ENCODE results near the gene LPP. TPM values are rescaled to one million over a fixed set of nuclear protein-coding genes. Genes with fewer than 3 reads are reported as not detected.

The LPP gene
- total RNA-seq, 1 donor from 2014 or later: 1,791 TPM

DNA sequence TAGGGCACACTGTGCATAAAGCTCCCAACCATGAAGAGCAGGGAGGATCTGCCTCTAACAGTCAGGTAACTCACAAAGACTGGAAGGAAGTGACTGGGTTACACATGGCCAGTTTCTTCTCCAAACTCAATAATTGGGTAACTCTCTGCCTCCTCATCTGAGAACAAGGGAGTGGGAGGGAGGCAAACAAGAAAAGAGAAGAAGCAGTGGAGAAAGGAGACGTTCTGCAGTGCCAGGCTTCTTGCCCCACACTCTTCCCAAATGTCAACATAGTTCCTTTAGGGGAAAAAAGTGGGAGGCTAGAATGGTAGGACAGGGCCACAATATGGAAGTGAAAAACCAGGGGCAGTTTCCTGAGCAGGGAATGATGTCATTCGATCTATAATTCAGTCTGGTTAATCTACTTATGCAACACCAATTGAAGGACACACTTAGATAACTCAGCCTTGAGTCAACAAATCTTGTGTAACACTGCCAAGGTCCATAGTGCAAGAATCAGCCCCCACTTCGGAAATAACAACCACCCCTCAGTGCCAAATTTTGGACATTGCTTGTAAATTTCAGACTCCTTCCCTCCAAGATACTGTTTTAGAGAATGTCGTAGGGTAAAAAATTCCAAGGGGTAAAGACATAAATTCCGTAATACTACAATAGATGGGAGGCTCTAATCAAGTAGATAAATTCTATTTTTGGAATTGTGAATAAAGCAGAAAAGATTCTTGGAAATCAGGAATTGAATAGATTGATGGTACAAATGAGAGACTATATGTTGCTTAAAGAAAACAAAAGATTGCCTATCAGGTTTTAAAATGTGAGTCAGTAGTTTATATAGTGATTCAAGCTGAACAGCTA is 143.0 kb downstream of the LPP start:
- H3K9me3 ChIP-seq: no peaks in the 10 kb centered on the region
- H3K27ac ChIP-seq: peak overlapping the region; percentile 78 to 87
- TF ChIP-seq, protein P1, sequence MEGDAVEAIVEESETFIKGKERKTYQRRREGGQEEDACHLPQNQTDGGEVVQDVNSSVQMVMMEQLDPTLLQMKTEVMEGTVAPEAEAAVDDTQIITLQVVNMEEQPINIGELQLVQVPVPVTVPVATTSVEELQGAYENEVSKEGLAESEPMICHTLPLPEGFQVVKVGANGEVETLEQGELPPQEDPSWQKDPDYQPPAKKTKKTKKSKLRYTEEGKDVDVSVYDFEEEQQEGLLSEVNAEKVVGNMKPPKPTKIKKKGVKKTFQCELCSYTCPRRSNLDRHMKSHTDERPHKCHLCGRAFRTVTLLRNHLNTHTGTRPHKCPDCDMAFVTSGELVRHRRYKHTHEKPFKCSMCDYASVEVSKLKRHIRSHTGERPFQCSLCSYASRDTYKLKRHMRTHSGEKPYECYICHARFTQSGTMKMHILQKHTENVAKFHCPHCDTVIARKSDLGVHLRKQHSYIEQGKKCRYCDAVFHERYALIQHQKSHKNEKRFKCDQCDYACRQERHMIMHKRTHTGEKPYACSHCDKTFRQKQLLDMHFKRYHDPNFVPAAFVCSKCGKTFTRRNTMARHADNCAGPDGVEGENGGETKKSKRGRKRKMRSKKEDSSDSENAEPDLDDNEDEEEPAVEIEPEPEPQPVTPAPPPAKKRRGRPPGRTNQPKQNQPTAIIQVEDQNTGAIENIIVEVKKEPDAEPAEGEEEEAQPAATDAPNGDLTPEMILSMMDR (IDR thresholded peaks at IDR 0.05): no peak
- H3K36me3 ChIP-seq: no peaks in the 10 kb centered on the region
- H3K4me1 ChIP-seq: peaks cover 19 to 72% of the 10 kb centered on the region in 2 donors
- H3K27me3 ChIP-seq: no peaks in the 10 kb centered on the region
- intact Hi-C loops (cut with DNase I): no loop called here
- DNase-seq (ENCODE audit: low spot score in 2 of 2): peak in 1 of 2 donors; percentile 71
- peak overlapping the region in 1 of 2 donors; percentile 13 for H3K4me3 ChIP-seq

DNA sequence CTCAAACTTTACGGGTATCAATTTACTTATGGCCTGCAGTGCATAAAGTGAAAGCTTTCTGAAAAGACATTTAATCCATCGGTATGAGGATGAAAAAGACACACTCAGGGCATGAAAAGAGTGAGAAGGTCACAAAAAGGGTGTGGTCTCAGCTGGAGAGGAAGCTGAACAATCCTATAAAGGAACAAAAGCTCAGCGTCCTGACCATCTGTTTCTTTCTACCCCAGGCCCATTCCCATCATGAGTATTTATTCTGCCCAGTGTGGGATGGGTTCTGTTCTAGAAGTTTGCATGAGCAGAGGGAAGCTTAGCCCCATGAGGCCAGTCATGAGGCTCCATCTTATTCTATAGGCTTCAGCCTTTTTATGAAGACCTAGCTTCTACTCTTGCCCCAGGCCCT is 144.6 kb downstream of the LPP start:
- Histone ChIP-seq H3K4me3 (no peak overlapping the region), H3K27ac (peak overlapping the region; percentile 47 to 87), H3K9me3 (no peaks in the 10 kb centered on the region), H3K4me1 (peaks cover 19 to 71% of the 10 kb centered on the region in 2 donors), H3K36me3 (no peaks in the 10 kb centered on the region), H3K27me3 (no peaks in the 10 kb centered on the region)
- intact Hi-C loops (cut with DNase I): no loop called here
- TF ChIP-seq, protein P1 (IDR thresholded peaks at IDR 0.05): no peak
- DNase-seq (ENCODE audit: low spot score in 2 of 2): no peak

DNA sequence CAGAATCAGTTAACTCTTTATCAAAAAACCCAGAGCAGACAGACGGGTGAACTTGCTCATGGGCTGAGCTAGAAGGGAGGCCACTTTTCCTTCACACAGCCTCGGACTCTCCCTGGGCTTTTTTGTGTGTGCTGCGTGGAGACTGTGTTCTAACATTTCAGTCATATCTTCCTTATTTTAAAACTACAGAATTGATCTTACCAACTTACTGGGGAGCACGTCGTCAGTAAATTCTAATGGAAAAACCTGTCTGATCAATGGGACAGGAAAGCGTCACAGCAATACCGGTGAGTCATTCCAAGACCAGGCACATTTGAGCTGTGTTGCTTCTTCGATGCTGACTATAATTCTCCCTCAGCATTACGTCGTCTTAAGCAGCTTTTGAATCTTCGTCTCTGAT is 145.1 kb downstream of the LPP start:
- no peak for DNase-seq (ENCODE audit: low spot score in 2 of 2)
- no peak overlapping the region for H3K4me3 ChIP-seq
- no peaks in the 10 kb centered on the region for H3K36me3 ChIP-seq
- no peaks in the 10 kb centered on the region for H3K9me3 ChIP-seq
- H3K27me3 ChIP-seq: no peaks in the 10 kb centered on the region
- H3K27ac ChIP-seq: peak overlapping the region; percentile 47 to 87
- H3K4me1 ChIP-seq: peaks cover 19 to 66% of the 10 kb centered on the region in 2 donors
- intact Hi-C loops (cut with DNase I): no loop called here
- TF ChIP-seq, protein P1 (IDR thresholded peaks at IDR 0.05): no peak

GRCh38 chr3:188299708-188300107 is 145.8 kb downstream of the LPP start:
- intact Hi-C loops (cut with DNase I): no loop called here
- H3K36me3 ChIP-seq: no peaks in the 10 kb centered on the region
- TF ChIP-seq, protein P1 (IDR thresholded peaks at IDR 0.05): no peak
- H3K4me3 ChIP-seq: no peak overlapping the region
- no peaks in the 10 kb centered on the region for H3K27me3 ChIP-seq
- no peaks in the 10 kb centered on the region for H3K9me3 ChIP-seq
- peaks cover 19 to 60% of the 10 kb centered on the region in 2 donors for H3K4me1 ChIP-seq
- DNase-seq (ENCODE audit: low spot score in 2 of 2): no peak
- peak overlapping the region; percentile 47 to 87 for H3K27ac ChIP-seq

- DNase-seq (ENCODE audit: low spot score in 2 of 2): no peak
- H3K9me3 ChIP-seq: no peaks in the 10 kb centered on the region
- peaks cover 10 to 47% of the 10 kb centered on the region in 2 donors for H3K4me1 ChIP-seq
- H3K4me3 ChIP-seq: no peak overlapping the region
- peaks cover 0 to 6% of the 10 kb centered on the region in 2 donors for H3K36me3 ChIP-seq
- no peak overlapping the region for H3K27ac ChIP-seq
- TF ChIP-seq, protein P1 (IDR thresholded peaks at IDR 0.05): no peak
- H3K27me3 ChIP-seq: no peaks in the 10 kb centered on the region
- intact Hi-C loops (cut with DNase I): no loop called here
These were observed 147.2 kb downstream of the LPP start for GRCh38 chr3:188301147-188301546.
